Keratinocyte (primary cell): ENCODE results near the gene RPL37A. TPM values are rescaled to one million over a fixed set of nuclear protein-coding genes. Genes with fewer than 3 reads are reported as not detected.

Experiments used
- DNase-seq: peaks from one replicate; pipeline ENCODE4 v3.0.0-alpha.2; 2011; ENCODE audit warnings: low read depth, missing footprints, low spot score
- FAIRE-seq: peaks from 2 replicates; lab custom pipeline; 2011; peaks lifted over from hg19 to GRCh38; lab: Jason Lieb, UNC
- H2AFZ ChIP-seq: 2 replicates; pipeline ENCODE4 v1.6.0; 2012; ENCODE audit warnings: low read length, control low read depth, inconsistent platforms; ENCODE audit not compliant: control insufficient read depth
- H3K27ac ChIP-seq: 2 replicates; pipeline ENCODE4 v1.5.1; 2011; ENCODE audit warnings: low read length; ENCODE audit not compliant: control insufficient read depth, insufficient read depth
- H3K27me3 ChIP-seq: 3 replicates; pipeline ENCODE4 v1.6.0; 2011; ENCODE audit warnings: low read length; ENCODE audit not compliant: control insufficient read depth, insufficient read depth; ENCODE audit errors: extremely low read depth
- H3K36me3 ChIP-seq, 2 experiments: 2 replicates in 1 of 2; 3 replicates in 1 of 2; pipeline ENCODE4 v1.5.1; 2011; ENCODE audit warnings: low read length in 2 of 2, mild to moderate bottlenecking in 1 of 2; ENCODE audit not compliant: control insufficient read depth in 2 of 2, insufficient read depth in 2 of 2; ENCODE audit errors: extremely low read depth in 1 of 2
- H3K4me1 ChIP-seq: 3 replicates; pipeline ENCODE4 v1.5.1; 2011; ENCODE audit warnings: low read length; ENCODE audit not compliant: control insufficient read depth, insufficient read depth; ENCODE audit errors: extremely low read depth
- H3K4me2 ChIP-seq: 3 replicates; pipeline ENCODE4 v1.6.0; 2011; ENCODE audit warnings: low read depth, low read length; ENCODE audit not compliant: control insufficient read depth, insufficient read depth; ENCODE audit errors: extremely low read depth
- H3K4me3 ChIP-seq, 3 experiments: fragments of 200-600 bp in 1 of 3; sonication (generic) in 1 of 3; 2 replicates in 2 of 3; 3 replicates in 1 of 3; pipeline ENCODE4 v1.5.1; 2011 to 2016; ENCODE audit warnings: low read length in 3 of 3, mild to moderate bottlenecking in 3 of 3, control low read depth in 2 of 3, inconsistent platforms in 1 of 3, low read depth in 1 of 3, mixed read lengths in 1 of 3, mixed run types in 1 of 3, moderate library complexity in 1 of 3; ENCODE audit not compliant: control insufficient read depth in 2 of 3, insufficient read depth in 2 of 3; ENCODE audit errors: extremely low read depth in 1 of 3
- H3K79me2 ChIP-seq: 2 replicates; pipeline ENCODE4 v1.6.0; 2012; ENCODE audit warnings: low read length; ENCODE audit not compliant: control insufficient read depth, insufficient read depth
- H3K9ac ChIP-seq: 3 replicates; pipeline ENCODE4 v1.6.0; 2011; ENCODE audit warnings: low read length; ENCODE audit not compliant: control insufficient read depth, insufficient read depth; ENCODE audit errors: extremely low read depth
- H3K9me1 ChIP-seq: 3 replicates; pipeline ENCODE4 v1.6.0; 2011; ENCODE audit warnings: low read length; ENCODE audit not compliant: control insufficient read depth, insufficient read depth; ENCODE audit errors: extremely low read depth
- H3K9me3 ChIP-seq: 2 replicates; pipeline ENCODE4 v1.5.1; 2012; ENCODE audit warnings: low read depth, low read length; ENCODE audit not compliant: control insufficient read depth
- H4K20me1 ChIP-seq: 3 replicates; pipeline ENCODE4 v1.6.0; 2011; ENCODE audit warnings: low read length; ENCODE audit not compliant: control insufficient read depth, insufficient read depth; ENCODE audit errors: extremely low read depth
- CTCF ChIP-seq, 3 experiments: IDR thresholded peaks in 1 of 3; conservative IDR thresholded peaks in 1 of 3; optimal IDR thresholded peaks in 1 of 3; 2 replicates in 2 of 3; 3 replicates in 1 of 3; pipeline versions ENCODE3 to v1.5.1; 2011; ENCODE audit warnings: low read length in 3 of 3, mild to moderate bottlenecking in 3 of 3, moderate library complexity in 2 of 3, control low read depth in 1 of 3, inconsistent platforms in 1 of 3; ENCODE audit not compliant: insufficient read depth in 2 of 3; ENCODE audit errors: extremely low read depth in 1 of 3
- EZH2 ChIP-seq: IDR thresholded peaks from one replicate; pipeline ENCODE4 v1.6.1; 2012; ENCODE audit warnings: inconsistent platforms, mild to moderate bottlenecking, low read length, moderate library complexity
- dilution Hi-C: fragments of 300-500 bp; cut with MboI; formaldehyde crosslinking; loops from one replicate; pipeline ENCODE4 v1.7.0; 2020; ENCODE audit warnings: low sequenced_read_pairs; ENCODE audit not compliant: extremely low pct_ligation_motif_present
- polyA plus RNA-seq, 5 experiments: library from polyadenylated mRNA; depleted of rRNA in 3 of 5; stranded (reverse) in 3 of 5; stranded (forward) in 1 of 5; unstranded in 1 of 5; fragments of >200 nt; gene quantifications; 1 replicate in 1 of 5; 2 replicates in 3 of 5; 3 replicates in 1 of 5; pipeline versions ENCODE4 v1.2.1 to v1.2.3, GENCODE V29; 2011 to 2012; ENCODE audit warnings: missing spikeins in 2 of 5, low read depth in 1 of 5, low replicate concordance in 1 of 5

RPL37A gene
- polyA plus RNA-seq, 1 donor (not counting 4 experiments of a cell fraction or from before 2014, with no cell fraction given): 4,257 TPM

- Histone ChIP-seq H3K9ac (no peak overlapping the region), H3K27ac (no peak overlapping the region), H3K36me3 (peaks cover 2 to 7% of the 10 kb centered on the region in 2 experiments), H4K20me1 (no peaks in the 10 kb centered on the region), H3K4me3 (no peak overlapping the region), H3K4me1 (peaks cover 8% of the 10 kb centered on the region), H3K9me3 (no peaks in the 10 kb centered on the region), H3K27me3 (no peaks in the 10 kb centered on the region), H2AFZ (no peak overlapping the region), H3K9me1 (no peaks in the 10 kb centered on the region), H3K4me2 (no peak overlapping the region), H3K79me2 (no peaks in the 10 kb centered on the region)
- FAIRE-seq (no peak), DNase-seq (no peak)
- dilution Hi-C loops: no loop called here
- TF ChIP-seq CTCF (optimal IDR thresholded peaks at IDR 0.05 in 1 of 3, IDR thresholded peaks at IDR 0.05 in 1 of 3, conservative IDR thresholded peaks at IDR 0.05 in 1 of 3; ENCODE audit: extremely low read depth in 1 of 3, insufficient read depth in 2 of 3, low read length in 3 of 3): no peak
- no peak for TF ChIP-seq EZH2
Measured at GRCh38 chr2:216486271-216486670, 12.4 kb upstream of the RPL37A start.

- Histone ChIP-seq H3K27ac (no peak overlapping the region), H3K9me1 (no peaks in the 10 kb centered on the region), H3K27me3 (no peaks in the 10 kb centered on the region), H3K36me3 (peaks cover 2 to 7% of the 10 kb centered on the region in 2 experiments), H3K9ac (no peak overlapping the region), H3K79me2 (no peaks in the 10 kb centered on the region), H4K20me1 (no peaks in the 10 kb centered on the region), H3K9me3 (no peaks in the 10 kb centered on the region), H2AFZ (no peak overlapping the region), H3K4me1 (peaks cover 8% of the 10 kb centered on the region), H3K4me2 (no peak overlapping the region), H3K4me3 (no peak overlapping the region)
- dilution Hi-C loops: no loop called here
- TF ChIP-seq CTCF (optimal IDR thresholded peaks at IDR 0.05 in 1 of 3, IDR thresholded peaks at IDR 0.05 in 1 of 3, conservative IDR thresholded peaks at IDR 0.05 in 1 of 3; ENCODE audit: extremely low read depth in 1 of 3, insufficient read depth in 2 of 3, low read length in 3 of 3) (no peak), EZH2 (no peak)
- FAIRE-seq (no peak), DNase-seq (no peak)
Measured at GRCh38 chr2:216486708-216487107, 11.9 kb upstream of the RPL37A start.
